Ammon's horn (tissue), 1 donor: ENCODE measurements around the gene STRN4.
"Not testable (repeated sequence)": the region's sequence is repeated elsewhere in the genome, so short reads cannot be mapped to it uniquely, and the experiment has no call there.

Source experiments
- DNase-seq: peaks from one replicate; pipeline ENCODE4 v3.0.0-alpha.2; 2016; ENCODE audit warnings: low spot score

The STRN4 gene

GRCh38 chr19:46772170-46773017, 26.1 kb upstream of the STRN4 start:
- no peak for DNase-seq

- DNase-seq: not testable (repeated sequence)
Observed at GRCh38 chr19:46768746-46769145, 22.5 kb upstream of the STRN4 start.

DNA sequence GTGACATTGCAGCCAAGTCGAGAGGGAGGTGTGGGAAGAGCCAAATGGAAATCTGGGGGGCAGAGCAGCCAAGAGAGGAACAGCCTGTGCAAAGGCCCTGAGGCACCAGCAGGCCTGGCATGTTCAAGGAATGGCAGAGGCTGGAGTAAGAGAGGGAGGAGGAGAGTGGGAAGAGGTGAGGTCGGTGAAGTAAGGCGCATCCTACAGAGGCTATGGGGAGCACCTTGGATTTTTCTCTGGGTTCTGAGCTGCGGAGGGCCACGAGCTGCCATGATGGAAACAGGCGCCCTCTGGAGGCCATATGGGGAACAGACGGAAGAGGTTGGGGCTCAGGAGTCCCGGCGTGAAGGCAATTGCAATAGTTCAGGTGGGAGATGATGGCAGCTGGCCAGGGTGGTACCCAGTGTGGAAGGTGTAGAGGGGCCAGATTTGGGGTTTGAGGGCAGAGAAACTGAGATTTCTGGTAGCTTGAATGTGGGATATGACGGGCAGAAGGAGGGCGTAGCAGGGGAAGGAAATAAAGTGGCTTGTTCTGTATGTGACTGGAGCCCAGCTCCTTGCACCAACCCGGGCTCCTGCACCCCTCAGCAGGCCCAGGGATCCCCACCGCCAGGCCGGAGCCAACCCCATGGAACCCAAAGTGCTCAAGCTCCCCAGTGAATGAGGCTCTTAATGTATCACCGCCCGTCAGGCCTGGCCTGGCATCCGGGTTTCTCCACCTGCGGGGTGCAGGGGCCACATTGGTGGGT, 20.5 kb upstream of the STRN4 start:
- DNase-seq: no peak

GRCh38 chr19:46764817-46765291, 18.6 kb upstream of the STRN4 start:
- DNase-seq: no peak

DNA sequence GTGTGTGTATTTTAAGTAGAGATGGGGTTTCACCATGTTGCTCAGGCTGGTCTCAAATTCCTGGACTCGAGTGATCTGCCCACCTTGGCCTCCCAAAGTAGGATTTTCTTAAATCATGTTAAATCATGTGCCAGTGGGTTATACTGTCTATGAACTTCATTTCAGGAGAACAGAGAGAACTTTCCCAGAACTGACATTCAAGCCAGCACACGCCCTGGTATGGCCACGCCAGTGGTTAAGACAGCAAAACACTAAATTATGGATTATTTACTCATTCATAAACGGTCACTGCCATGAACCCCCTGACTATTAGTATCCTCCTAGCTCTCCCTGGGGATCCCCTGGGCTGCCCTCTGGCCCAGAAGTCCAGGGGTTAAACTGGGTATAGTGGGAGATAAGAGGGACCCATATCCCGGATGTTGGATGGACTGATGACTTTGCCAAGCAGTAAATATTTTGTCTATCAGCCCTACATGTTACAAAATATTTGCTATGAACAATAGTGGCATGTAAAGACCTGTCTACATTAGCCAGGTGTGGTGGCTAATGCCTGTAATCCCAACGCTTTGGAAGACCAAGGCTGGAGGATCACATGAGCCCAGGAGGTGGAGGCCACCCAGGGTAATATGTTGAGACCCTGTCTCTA, 16.1 kb upstream of the STRN4 start:
- DNase-seq: no peak

DNA sequence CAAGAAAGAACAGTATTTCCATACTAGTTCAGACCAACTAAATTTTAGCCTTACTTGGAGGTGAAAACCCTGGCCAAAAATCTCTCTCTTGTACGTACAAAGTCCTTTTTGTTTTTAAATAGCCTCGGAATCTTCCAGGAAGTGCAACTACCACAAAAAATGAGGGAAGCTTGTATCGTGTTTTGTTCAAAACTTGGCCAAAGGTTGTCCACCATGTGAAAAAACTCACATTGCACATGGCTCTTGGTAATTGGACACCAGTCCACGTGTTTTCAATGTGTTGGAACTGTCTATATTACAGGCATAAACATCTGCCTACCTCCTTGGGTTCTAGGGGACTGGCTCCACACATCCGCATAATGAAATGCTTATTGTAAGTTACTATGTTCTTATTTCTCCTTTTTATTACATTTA, 15.2 kb upstream of the STRN4 start:
- no peak for DNase-seq

DNA sequence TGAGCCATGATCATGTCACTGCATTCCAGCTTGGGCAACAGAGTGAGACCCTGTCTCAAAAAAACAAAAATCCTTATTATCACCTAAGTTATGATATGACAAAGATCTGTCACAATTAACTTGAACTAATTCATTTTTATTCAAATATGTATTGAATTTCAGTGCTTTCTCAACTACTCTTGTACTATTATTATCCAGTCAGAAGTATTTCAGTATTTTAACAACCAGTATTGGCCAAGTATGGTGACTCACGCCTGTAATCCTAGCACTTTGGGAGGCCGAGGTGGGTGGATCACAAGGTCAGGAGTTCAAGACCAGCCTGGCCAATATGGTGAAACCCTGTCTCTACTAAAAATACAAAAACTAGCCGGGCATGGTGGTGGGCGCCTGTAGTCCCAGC, 14.6 kb upstream of the STRN4 start:
- DNase-seq: not testable (repeated sequence)

DNA sequence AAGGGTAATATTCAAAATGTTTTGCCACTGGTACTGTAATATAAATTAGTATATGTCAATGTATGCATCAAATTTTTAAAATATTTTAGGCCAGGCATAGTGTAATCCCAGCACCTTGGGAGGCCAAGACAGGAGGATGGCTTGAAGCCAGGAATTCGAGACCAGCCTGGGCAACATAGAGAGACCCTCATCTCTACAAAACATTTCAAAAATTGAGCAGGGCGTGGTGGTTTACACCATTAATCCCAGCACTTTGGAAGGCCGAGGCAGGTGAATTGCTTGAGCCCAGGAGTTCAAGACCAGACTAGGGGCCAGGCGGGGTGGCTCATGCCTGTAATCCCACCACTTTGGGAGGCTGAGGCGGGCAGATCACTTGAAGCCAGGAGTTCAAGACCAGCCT, 14.1 kb upstream of the STRN4 start:
- no peak for DNase-seq

- DNase-seq: no peak
Observed at GRCh38 chr19:46759817-46760333, 13.6 kb upstream of the STRN4 start.

DNA sequence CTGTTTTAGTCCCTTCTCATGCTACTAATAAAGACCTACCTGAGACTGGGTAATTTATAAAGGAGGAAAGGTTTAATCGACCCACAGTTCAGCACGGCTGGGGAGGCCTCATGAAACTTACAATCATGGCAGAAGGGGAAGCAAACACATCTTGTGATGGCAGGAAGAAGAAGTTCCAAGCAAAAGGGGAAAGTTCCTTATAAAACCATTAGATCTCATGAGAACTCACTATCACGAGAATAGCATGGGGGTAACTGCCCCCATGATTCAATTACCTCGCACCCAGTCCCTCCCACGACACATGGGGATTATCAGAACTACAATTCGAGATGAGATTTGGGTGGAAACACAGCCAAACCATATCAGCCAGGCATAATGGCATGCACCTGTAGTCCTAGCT, 13.0 kb upstream of the STRN4 start:
- DNase-seq: no peak

DNA sequence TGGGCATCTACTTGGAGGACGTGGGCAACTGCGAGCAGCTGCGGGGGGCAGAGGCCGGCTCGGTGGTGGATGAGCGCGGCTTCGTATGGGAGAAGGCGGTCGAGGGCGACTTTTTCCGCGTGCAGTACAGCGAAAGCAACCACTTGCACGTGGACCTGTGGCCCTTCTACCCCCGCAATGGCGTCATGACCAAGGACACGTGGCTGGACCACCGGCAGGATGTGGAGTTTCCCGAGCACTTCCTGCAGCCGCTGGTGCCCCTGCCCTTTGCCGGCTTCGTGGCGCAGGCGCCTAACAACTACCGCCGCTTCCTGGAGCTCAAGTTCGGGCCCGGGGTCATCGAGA, 10.3 kb upstream of the STRN4 start:
- DNase-seq: no peak

DNA sequence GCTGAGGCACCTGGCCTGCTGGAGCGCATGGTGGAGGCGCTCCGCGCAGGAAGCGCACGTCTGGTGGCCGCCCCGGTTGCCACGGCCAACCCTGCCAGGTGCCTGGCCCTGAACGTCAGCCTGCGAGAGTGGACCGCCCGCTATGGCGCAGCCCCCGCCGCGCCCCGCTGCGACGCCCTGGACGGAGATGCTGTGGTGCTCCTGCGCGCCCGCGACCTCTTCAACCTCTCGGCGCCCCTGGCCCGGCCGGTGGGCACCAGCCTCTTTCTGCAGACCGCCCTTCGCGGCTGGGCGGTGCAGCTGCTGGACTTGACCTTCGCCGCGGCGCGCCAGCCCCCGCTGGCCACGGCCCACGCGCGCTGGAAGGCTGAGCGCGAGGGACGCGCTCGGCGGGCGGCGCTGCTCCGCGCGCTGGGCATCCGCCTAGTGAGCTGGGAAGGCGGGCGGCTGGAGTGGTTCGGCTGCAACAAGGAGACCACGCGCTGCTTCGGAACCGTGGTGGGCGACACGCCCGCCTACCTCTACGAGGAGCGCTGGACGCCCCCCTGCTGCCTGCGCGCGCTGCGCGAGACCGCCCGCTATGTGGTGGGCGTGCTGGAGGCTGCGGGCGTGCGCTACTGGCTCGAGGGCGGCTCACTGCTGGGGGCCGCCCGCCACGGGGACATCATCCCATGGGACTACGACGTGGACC, 9.7 kb upstream of the STRN4 start:
- DNase-seq: no peak

DNA sequence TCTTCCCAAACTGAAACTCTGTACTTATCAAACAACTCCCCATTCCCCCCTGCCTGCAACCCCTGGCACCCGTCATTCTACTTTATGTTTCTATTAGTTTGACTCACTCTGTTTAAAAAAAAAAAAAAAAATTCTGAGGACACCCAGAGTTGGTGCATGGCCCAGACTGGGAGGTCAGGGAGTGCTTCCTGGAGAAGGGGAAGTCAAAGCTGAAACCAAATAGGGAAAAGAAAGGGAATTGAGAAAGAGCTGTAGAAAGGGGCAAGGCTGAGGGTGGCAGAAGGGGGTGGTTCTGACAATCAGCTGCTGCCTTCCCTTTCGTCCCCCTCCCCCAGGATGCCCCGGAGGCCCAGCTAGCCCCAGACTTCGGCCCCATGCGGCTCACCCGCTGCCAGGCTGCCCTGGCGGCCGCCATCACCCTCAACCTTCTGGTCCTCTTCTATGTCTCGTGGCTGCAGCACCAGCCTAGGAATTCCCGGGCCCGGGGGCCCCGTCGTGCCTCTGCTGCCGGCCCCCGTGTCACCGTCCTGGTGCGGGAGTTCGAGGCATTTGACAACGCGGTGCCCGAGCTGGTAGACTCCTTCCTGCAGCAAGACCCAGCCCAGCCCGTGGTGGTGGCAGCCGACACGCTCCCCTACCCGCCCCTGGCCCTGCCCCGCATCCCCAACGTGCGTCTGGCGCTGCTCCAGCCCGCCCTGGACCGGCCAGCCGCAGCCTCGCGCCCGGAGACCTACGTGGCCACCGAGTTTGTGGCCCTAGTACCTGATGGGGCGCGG, 9.0 kb upstream of the STRN4 start:
- no peak for DNase-seq

GRCh38 chr19:46753420-46754155, 7.3 kb upstream of the STRN4 start:
- DNase-seq: peak; percentile 34

DNA sequence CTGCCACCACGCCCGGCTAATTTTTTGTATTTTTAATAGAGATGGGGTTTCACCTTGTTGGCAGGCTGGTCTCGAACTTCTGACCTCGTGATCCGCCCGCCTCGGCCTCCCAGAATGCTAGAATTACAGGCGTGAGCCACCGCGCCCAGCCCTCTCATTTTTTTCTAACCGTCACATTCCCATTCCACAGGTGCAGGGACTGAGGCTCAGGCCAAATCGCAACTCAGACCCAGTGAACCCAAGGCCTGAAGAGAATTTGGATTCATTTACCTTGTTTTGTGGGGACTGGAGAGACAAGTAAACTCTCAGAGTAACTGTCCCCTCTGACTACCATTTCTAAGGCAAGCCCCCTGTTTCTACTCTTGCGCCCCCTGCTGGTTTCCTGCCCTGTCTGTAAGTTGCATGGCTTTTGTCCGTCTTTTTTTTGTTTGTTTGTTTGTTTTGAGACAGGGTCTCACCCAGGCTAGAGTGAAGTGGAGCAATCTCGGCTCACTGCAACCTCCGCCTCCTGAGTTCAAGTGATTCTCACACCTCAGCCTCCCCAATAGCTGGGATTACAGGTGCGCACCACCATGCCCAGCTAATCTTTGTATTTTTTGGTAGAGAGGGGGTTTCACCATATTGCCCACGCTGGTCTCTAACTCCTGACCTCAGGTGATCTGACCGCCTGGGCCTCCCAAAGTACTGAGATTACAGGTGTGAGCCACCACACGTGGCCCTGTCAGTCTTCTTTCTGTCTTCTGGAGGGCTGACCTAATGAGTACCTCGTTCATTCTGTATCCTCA, 2.3 kb upstream of the STRN4 start:
- peak; percentile 62 for DNase-seq

DNA sequence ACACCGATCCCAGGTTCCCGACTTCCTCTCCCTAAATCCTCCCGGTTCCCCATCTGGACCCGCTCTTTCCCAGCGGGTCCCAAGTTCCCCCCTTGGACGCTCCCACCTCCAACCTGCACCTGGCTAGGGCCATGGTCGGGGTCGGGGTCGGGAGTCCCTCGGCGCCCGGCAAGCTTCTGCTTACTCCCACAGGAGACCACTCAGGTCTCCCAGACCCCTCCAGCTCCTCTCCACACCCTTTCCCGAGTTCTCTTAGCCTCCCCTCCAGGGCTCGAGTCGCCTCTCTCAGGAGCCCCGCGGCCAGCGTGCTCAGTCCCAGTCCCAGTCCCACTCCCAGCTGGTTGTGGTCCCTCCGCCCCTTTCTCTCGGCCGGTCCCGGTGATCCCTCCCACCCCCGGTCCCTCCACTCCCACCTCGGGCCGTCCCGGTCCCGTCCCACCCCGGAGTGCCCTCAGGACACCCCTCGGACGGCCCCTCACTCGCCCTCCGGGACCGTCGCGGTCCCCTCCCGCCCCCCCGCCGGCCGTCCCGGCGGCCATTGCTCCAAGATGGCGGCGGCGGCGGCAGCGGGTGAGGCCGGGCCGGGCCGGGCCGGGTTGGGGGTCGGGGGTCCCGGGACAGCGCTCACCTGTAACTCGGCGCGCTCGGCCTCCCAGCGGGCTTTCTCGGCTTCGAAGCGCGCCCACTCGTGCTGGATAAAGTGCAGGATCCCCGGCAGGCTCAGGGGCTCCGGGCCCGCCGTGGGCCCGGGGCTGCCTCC, 549 bp downstream of the STRN4 start, which contains the start of gene FKRP:
Gene FKRP, plus strand, starts transcription at position 537 of the 760 bp plus-strand sequence. CDS start 9,394 bp downstream, outside the sequence.
- peak; percentile 11 for DNase-seq

DNA sequence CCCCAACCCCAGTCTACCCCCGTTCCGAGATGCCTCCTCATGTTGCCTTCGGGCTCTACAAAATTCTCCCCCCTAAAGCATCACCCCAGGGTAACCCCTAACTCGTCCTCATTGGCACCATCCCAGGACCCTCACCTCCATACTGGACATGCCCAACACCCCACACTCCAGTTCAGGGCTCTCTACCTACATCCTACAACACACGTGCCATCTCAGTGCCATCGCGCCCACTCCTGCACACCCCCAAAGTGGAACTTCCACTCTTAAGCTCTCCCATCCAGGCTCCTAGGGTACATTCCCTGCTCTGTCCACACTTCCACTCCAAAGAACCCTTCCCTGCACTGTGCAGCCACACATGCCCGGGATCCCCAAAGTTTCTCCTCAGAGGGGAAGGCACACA, 1.2 kb downstream of the STRN4 start:
- DNase-seq: no peak

GRCh38 chr19:46744005-46744691, 2.1 kb downstream of the STRN4 start:
- no peak for DNase-seq
